ENCODE results near the gene ANKMY1.

GRCh38 chr2:240442891-240443715 lies 114.7 kb downstream of the ANKMY1 start:
- TF ChIP-seq SUZ12 (IDR thresholded peaks at IDR 0.05; ENCODE audit: extremely low read depth, insufficient read depth, insufficient read length) (no peak), YY1 (IDR thresholded peaks at IDR 0.05; ENCODE audit: insufficient read depth, insufficient read length) (no peak), ZNF274 (IDR thresholded peaks at IDR 0.05; ENCODE audit: low read depth, low read length) (no peak)

Data from NT2/D1 (cell line).